Measurements from ENCODE around the gene FNDC1.

FNDC1 gene

DNA sequence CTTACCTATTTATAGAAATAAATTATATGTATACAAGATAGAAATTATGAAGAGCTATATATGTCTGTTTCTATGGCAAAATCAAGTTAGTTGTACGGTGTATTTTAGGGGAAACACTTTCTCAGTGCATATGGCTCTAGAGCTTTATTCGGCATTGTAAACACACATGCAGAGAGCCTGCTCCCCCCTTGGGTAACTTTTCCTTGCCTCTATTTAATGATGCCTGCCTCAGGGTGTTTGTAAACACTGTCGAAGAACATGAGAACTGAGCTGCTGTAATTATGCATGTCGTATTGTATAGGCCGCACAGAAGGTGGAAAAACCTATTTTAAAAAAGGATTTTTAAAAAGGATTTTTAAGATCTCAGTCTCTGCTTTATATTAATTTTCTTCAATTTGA lies 133.4 kb downstream of the FNDC1 start:
- H3K4me3 ChIP-seq (ENCODE audit: low read depth, low read length), result no peak overlapping the region
- no peaks in the 10 kb centered on the region for H3K27me3 ChIP-seq
- TF ChIP-seq, protein P1, sequence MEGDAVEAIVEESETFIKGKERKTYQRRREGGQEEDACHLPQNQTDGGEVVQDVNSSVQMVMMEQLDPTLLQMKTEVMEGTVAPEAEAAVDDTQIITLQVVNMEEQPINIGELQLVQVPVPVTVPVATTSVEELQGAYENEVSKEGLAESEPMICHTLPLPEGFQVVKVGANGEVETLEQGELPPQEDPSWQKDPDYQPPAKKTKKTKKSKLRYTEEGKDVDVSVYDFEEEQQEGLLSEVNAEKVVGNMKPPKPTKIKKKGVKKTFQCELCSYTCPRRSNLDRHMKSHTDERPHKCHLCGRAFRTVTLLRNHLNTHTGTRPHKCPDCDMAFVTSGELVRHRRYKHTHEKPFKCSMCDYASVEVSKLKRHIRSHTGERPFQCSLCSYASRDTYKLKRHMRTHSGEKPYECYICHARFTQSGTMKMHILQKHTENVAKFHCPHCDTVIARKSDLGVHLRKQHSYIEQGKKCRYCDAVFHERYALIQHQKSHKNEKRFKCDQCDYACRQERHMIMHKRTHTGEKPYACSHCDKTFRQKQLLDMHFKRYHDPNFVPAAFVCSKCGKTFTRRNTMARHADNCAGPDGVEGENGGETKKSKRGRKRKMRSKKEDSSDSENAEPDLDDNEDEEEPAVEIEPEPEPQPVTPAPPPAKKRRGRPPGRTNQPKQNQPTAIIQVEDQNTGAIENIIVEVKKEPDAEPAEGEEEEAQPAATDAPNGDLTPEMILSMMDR (IDR thresholded peaks at IDR 0.05; ENCODE audit: low read depth, low read length), result no peak
- no peaks in the 10 kb centered on the region for H3K36me3 ChIP-seq
- DNase-seq, result no peak
- H3K9me3 ChIP-seq, result no peaks in the 10 kb centered on the region
- no peaks in the 10 kb centered on the region for H3K4me1 ChIP-seq

DNA sequence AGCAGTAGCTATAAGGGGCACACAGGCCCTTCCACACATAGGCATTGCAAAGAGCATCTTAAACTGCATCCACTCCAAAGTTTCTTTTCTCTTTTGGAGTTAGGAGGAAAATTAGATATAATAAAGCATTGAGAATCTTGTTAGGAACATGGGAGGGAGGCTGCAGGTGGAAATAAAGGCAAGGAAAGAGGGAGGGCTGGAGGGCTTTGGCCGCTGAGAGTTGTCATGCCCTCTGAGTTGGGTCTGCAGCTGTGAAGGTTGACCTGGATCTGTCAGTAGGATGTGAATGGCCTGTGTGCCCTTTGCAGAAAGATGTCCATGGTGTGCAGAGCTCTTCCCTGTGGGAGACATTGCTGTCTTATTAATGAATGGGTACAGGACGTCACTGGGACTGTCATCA lies 134.0 kb downstream of the FNDC1 start:
- no peaks in the 10 kb centered on the region for H3K27me3 ChIP-seq
- no peak overlapping the region for H3K4me3 ChIP-seq (ENCODE audit: low read depth, low read length)
- no peaks in the 10 kb centered on the region for H3K4me1 ChIP-seq
- TF ChIP-seq, protein P1 (IDR thresholded peaks at IDR 0.05; ENCODE audit: low read depth, low read length), result no peak
- no peaks in the 10 kb centered on the region for H3K9me3 ChIP-seq
- H3K36me3 ChIP-seq, result no peaks in the 10 kb centered on the region
- DNase-seq, result no peak

DNA sequence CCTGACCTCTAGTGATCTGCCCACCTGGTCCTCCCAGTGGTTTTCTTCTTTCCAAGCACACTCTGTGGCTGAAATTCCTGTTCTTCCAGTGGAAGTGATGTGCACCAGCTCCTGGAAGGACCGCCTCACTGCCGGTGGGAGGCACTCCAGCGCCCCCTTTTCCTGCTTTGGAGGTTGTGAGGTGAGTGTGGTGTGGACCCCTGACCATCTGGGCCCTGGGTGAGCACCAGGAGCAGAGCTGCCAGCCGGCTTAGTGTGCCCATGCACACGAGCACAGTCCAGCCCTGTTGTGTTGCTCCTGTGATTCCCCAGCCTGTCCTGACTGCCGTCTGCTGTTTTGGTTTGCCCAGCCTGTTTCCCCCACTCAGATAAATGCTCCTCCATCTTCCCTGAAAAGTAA lies 134.6 kb downstream of the FNDC1 start:
- DNase-seq, result no peak
- TF ChIP-seq, protein P1 (IDR thresholded peaks at IDR 0.05; ENCODE audit: low read depth, low read length), result no peak
- H3K9me3 ChIP-seq, result no peaks in the 10 kb centered on the region
- H3K4me3 ChIP-seq (ENCODE audit: low read depth, low read length), result no peak overlapping the region
- no peaks in the 10 kb centered on the region for H3K27me3 ChIP-seq
- H3K36me3 ChIP-seq, result no peaks in the 10 kb centered on the region
- no peaks in the 10 kb centered on the region for H3K4me1 ChIP-seq

DNA sequence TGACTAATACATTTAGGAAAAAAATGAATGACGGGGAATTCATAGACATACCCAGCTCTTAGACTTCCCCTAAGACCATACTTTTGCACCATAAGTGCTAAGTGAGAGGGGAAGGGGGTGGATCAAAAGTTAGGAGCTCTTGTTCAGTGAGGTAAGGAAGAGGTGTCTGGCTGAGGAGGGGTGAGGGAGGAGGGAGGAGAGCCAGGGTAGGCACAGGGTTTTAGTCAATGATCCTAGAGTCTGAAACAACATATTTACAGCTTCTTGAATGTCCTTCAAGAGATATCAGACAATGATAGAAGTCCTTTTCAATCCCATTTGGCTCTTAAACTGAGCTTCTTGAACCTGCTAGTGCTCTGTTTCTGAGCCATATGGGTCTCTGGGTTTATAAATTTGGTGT lies 135.4 kb downstream of the FNDC1 start:
- no peak overlapping the region for H3K4me3 ChIP-seq (ENCODE audit: low read depth, low read length)
- H3K4me1 ChIP-seq, result no peaks in the 10 kb centered on the region
- DNase-seq, result no peak
- H3K9me3 ChIP-seq, result no peaks in the 10 kb centered on the region
- TF ChIP-seq, protein P1 (IDR thresholded peaks at IDR 0.05; ENCODE audit: low read depth, low read length), result no peak
- H3K27me3 ChIP-seq, result no peaks in the 10 kb centered on the region
- no peaks in the 10 kb centered on the region for H3K36me3 ChIP-seq

DNA sequence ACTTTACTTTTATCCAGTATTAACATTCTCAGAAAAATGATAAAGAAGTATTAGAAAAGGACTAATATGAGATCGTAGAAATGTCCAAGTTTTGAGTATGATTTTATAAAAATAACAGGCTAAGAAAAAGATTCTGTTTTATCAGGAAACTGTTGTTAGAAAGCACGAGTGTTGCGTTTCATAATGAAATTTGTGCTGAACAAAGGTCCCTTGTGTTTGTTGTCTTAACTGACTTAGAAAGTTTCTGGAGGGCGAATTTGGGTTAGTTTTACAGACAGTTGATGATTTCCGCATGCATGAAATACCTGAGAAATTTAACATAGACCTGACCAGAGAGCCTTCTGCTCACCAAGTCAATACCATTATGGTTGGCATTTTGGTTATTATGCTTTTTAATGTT lies 136.0 kb downstream of the FNDC1 start:
- no peak for DNase-seq
- Histone ChIP-seq H3K36me3 (no peaks in the 10 kb centered on the region), H3K9me3 (no peaks in the 10 kb centered on the region), H3K4me3 (ENCODE audit: low read depth, low read length) (no peak overlapping the region), H3K4me1 (no peaks in the 10 kb centered on the region), H3K27me3 (no peaks in the 10 kb centered on the region)
- TF ChIP-seq, protein P1 (IDR thresholded peaks at IDR 0.05; ENCODE audit: low read depth, low read length), result no peak

DNA sequence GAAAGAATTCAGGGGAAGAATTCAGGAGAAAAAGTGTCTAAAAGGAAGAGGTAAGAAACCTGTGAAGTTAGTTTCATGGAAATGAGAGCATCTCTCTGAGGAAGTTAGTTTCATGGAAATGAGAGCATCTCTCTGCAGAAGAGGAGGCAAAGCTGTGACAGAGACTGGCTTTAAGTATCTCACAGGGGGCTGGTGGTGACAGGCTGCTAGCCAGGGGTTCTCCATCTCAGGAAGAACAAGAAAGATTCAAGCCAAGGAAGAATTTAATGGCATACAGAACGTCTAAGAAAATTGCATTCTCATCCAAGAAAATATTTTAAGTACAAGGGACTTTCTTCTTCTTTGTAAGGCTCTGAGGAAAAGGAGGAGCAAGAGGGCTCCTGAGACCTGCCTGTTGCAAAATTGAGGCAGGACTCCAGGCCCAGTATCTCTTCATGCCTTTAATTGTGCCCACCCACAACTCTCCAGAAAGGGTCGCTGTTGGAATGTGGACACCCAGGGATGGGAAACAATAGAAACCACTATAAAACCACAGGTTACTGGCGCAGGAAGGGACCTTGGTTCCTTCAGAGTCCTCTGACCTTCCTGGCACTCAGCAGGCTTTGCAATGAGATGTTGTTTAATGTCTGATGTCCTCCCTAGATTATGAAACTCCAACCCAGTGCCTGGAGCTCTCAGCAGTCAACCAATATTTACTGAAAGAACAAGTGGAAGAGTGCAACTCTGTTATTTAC lies 136.8 kb downstream of the FNDC1 start:
- no peaks in the 10 kb centered on the region for H3K27me3 ChIP-seq

More for the DNA sequence above, 136.8 kb downstream of the FNDC1 start:
- TF ChIP-seq, protein P1 (IDR thresholded peaks at IDR 0.05; ENCODE audit: low read depth, low read length), result no peak
- no peaks in the 10 kb centered on the region for H3K36me3 ChIP-seq
- no peaks in the 10 kb centered on the region for H3K4me1 ChIP-seq
- H3K9me3 ChIP-seq, result no peaks in the 10 kb centered on the region
- no peak overlapping the region for H3K4me3 ChIP-seq (ENCODE audit: low read depth, low read length)
- no peak for DNase-seq

All from BE2C (cell line).